ENCODE measurements around the gene ADD1.

Gene ADD1

GRCh38 chr4:2843263-2843940, at the start of gene ADD1:
ADD1 (plus strand) TSS chr4:2843844; CDS start chr4:2875916, 32,072 bp downstream.
- peak; percentile 96 for DNase-seq (ENCODE audit: low read depth)

- no peak for DNase-seq (ENCODE audit: low read depth)
Observed at GRCh38 chr4:2794486-2795299, 49.0 kb upstream of the ADD1 start.

- no peak for DNase-seq (ENCODE audit: low read depth)
Observed at GRCh38 chr4:2795300-2795892, 48.2 kb upstream of the ADD1 start.

- no peak for DNase-seq (ENCODE audit: low read depth)
Observed at GRCh38 chr4:2795893-2796848, 47.5 kb upstream of the ADD1 start.

- no peak for DNase-seq (ENCODE audit: low read depth)
Observed at GRCh38 chr4:2796849-2797544, 46.6 kb upstream of the ADD1 start.

GRCh38 chr4:2797545-2798305, 45.9 kb upstream of the ADD1 start:
- DNase-seq (ENCODE audit: low read depth), result no peak

GRCh38 chr4:2798399-2799223, 45.0 kb upstream of the ADD1 start:
- DNase-seq (ENCODE audit: low read depth), result no peak

- no peak for DNase-seq (ENCODE audit: low read depth)
Observed at GRCh38 chr4:2799224-2799911, 44.3 kb upstream of the ADD1 start.

GRCh38 chr4:2799971-2800690, 43.5 kb upstream of the ADD1 start:
- no peak for DNase-seq (ENCODE audit: low read depth)

- no peak for DNase-seq (ENCODE audit: low read depth)
Observed at GRCh38 chr4:2800691-2801596, 42.7 kb upstream of the ADD1 start.

- no peak for DNase-seq (ENCODE audit: low read depth)
Observed at GRCh38 chr4:2802618-2803531, 40.8 kb upstream of the ADD1 start.

- DNase-seq (ENCODE audit: low read depth), result no peak
Observed at GRCh38 chr4:2803624-2804448, 39.8 kb upstream of the ADD1 start.

GRCh38 chr4:2804449-2804972, 39.1 kb upstream of the ADD1 start:
- no peak for DNase-seq (ENCODE audit: low read depth)

- DNase-seq (ENCODE audit: low read depth), result no peak
Observed at GRCh38 chr4:2804973-2805501, 38.6 kb upstream of the ADD1 start.
